ENCODE data around the gene KCNJ1. TPM values are rescaled to one million over a fixed set of nuclear protein-coding genes. Genes with fewer than 3 reads are reported as not detected.
A peak's percentile ranks its signal among the peaks of the same experiment; 100 is the strongest.

The KCNJ1 gene
- total RNA-seq, 1 experiment from 2014 or later: not detected

- H3K36me3 ChIP-seq: no peaks in the 10 kb centered on the region
- H3K27ac ChIP-seq: no peak overlapping the region
- no peaks in the 10 kb centered on the region for H3K9me3 ChIP-seq (replicated peaks)
- no peaks in the 10 kb centered on the region for H3K4me1 ChIP-seq
- H3K4me3 ChIP-seq: no peak overlapping the region
- DNase-seq: no peak
- no peaks in the 10 kb centered on the region; the same call in 1 of the 2 replicates for H3K27me3 ChIP-seq
Observed at GRCh38 chr11:128835741-128836430, 31.2 kb downstream of the KCNJ1 start.

- H3K36me3 ChIP-seq: no peaks in the 10 kb centered on the region
- no peak overlapping the region for H3K27ac ChIP-seq
- H3K9me3 ChIP-seq (replicated peaks): no peaks in the 10 kb centered on the region
- no peaks in the 10 kb centered on the region; the same call in 1 of the 2 replicates for H3K27me3 ChIP-seq
- no peaks in the 10 kb centered on the region for H3K4me1 ChIP-seq
- no peak for DNase-seq
- no peak overlapping the region for H3K4me3 ChIP-seq
Observed at GRCh38 chr11:128834157-128834556, 32.9 kb downstream of the KCNJ1 start.

- H3K36me3 ChIP-seq: no peaks in the 10 kb centered on the region
- DNase-seq: no peak
- no peaks in the 10 kb centered on the region; the same call in 1 of the 2 replicates for H3K27me3 ChIP-seq
- H3K4me1 ChIP-seq: no peaks in the 10 kb centered on the region
- H3K9me3 ChIP-seq (replicated peaks): no peaks in the 10 kb centered on the region
- H3K4me3 ChIP-seq: no peak overlapping the region
- no peak overlapping the region for H3K27ac ChIP-seq
Observed at GRCh38 chr11:128832121-128832497, 35.0 kb downstream of the KCNJ1 start.

GRCh38 chr11:128831174-128832120 lies 35.6 kb downstream of the KCNJ1 start:
- H3K9me3 ChIP-seq (replicated peaks): no peaks in the 10 kb centered on the region
- no peaks in the 10 kb centered on the region; the same call in 1 of the 2 replicates for H3K27me3 ChIP-seq
- no peaks in the 10 kb centered on the region for H3K4me1 ChIP-seq
- H3K36me3 ChIP-seq: no peaks in the 10 kb centered on the region
- H3K4me3 ChIP-seq: no peak overlapping the region
- DNase-seq: peak; percentile 51 to 84
- no peak overlapping the region for H3K27ac ChIP-seq

DNA sequence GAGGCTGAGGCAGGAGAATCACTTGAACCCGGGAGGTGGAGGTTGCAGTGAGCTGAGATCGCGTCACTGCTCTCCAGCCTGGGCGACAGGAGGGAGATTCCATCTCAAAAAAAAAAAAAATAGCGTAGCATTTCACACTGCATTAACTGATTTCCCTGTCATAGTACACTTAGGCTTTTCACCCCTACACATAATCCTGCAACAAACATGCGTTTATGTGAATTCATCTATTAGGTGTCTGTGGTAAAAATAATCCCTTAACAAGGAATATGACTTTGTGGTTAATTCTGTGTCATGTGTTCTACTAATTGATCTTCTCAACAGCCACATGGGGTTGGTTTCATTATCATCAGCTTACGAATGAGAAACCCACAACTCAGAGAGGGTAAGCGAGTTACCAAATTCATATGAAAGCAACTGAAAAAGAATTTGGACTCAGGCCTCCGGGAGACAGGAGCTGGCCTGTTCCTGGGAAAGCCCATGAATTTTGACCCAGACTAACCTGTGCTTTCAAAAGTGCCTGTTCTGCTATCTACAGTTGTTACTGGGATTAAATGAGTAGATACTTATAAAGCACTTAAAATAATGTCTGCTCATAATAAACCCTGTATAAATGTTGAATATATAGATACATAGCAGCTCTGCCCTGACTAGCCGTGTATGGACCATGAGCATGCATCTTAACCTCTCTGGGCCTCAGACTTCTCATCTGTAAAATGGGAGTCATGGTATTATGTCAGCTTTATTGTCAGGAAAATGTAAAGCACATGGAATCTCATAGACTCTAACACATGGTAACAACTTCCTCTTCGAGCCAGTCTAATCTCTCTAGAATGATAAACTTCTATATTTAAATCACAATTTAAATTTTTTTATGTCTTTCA lies 36.6 kb downstream of the KCNJ1 start:
- no peaks in the 10 kb centered on the region; the same call in 1 of the 2 replicates for H3K27me3 ChIP-seq
- H3K9me3 ChIP-seq (replicated peaks): no peaks in the 10 kb centered on the region
- H3K36me3 ChIP-seq: no peaks in the 10 kb centered on the region
- H3K27ac ChIP-seq: no peak overlapping the region
- H3K4me1 ChIP-seq: no peaks in the 10 kb centered on the region
- H3K4me3 ChIP-seq: no peak overlapping the region
- no peak for DNase-seq

- Histone ChIP-seq H3K9me3 (replicated peaks) (no peaks in the 10 kb centered on the region), H3K27me3 (no peaks in the 10 kb centered on the region; the same call in 1 of the 2 replicates), H3K27ac (no peak overlapping the region), H3K4me1 (no peaks in the 10 kb centered on the region), H3K36me3 (no peaks in the 10 kb centered on the region), H3K4me3 (no peak overlapping the region)
- no peak for DNase-seq
Observed at GRCh38 chr11:128828350-128828749, 38.7 kb downstream of the KCNJ1 start.

DNA sequence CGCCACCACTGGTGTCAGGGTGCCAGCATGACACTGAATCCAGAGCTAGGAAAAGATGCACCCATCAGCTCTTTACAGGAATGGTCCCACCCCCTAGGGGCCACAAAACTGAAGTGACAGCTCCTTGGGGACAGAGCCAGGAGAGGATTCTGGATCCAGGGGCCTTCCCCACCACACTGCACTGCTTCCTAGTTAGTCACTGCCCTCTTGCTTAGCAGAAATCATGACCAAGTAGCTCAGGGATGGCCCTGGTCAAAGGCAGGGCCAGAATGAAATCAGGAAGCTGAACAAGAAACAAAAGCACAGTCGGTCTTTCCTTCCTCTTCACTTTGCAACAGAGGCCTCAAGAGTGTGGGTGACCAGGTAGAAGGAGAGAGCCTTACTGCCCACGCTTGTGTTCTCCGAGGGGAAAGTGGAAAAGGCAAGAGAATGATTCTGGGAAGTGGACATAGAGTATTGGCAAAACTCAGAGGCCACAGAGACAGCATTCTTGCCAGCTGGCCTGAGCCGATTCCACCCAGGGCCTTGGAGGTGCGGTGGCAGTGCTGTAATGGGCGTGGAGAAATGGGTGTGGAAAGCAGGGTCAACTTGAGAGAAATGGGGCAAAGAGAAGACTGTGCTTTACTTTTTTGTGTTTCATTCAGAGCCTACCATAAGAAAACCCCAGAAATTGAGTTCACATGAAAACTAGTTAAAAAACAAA lies 39.8 kb downstream of the KCNJ1 start:
- H3K27me3 ChIP-seq: no peaks in the 10 kb centered on the region
- no peaks in the 10 kb centered on the region for H3K36me3 ChIP-seq
- DNase-seq: no peak
- H3K9me3 ChIP-seq (replicated peaks): no peaks in the 10 kb centered on the region
- H3K4me1 ChIP-seq: no peaks in the 10 kb centered on the region
- no peak overlapping the region for H3K27ac ChIP-seq
- no peak overlapping the region for H3K4me3 ChIP-seq

- H3K4me1 ChIP-seq: no peaks in the 10 kb centered on the region
- H3K27ac ChIP-seq: no peak overlapping the region
Observed at GRCh38 chr11:128825050-128825784, 41.9 kb downstream of the KCNJ1 start.

DNA sequence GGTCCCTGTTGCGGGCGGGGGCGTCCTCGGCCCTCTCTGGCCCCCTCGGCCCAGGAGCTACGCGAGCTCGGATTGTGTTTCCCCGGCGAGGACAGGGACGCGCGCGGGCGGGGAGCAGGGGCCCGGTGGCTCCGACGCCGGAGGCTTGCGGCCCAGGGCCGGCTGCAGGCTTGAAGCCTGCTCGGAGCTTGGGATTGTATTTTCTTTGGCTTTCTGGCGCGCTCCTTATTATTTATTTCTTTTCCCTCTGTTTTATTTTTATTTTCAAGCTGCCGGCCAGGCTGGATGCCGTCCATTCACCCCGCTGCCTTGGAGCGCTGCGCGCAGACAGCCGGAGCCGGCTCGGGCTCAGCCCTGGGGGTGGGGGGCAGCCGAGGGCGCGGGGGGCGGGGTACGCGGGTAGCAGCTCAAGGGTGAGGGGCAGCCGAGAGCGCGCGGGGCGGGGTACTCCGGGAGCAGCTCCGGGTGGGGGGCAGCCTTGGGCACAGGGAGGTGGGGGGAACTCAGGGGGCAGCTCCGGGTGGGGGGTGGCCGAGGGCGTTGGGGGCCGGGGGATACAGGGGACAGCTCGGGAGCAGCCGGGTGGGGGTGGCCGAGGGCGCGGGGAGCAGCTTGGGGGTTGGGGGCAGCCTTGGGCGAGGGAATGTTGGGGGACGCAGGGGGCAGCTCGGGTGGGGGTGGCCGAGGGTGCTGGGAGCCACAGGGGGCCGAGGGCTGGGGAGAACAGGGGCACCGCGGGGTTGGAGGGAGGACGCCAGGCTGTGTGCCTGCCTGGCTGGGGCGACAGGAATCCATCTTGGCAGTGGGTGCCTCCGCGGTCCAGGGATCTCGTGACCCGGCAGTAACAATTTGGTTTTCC lies 42.7 kb downstream of the KCNJ1 start:
- DNase-seq: no peak
- H3K4me1 ChIP-seq: no peaks in the 10 kb centered on the region
- no peak overlapping the region for H3K27ac ChIP-seq
- no peaks in the 10 kb centered on the region for H3K9me3 ChIP-seq (replicated peaks)
- no peaks in the 10 kb centered on the region for H3K36me3 ChIP-seq
- H3K27me3 ChIP-seq: no peaks in the 10 kb centered on the region
- H3K4me3 ChIP-seq: no peak overlapping the region

More at GRCh38 chr11:128825050-128825784, 41.9 kb downstream of the KCNJ1 start:
- H3K9me3 ChIP-seq (replicated peaks): no peaks in the 10 kb centered on the region
- no peak overlapping the region for H3K4me3 ChIP-seq
- H3K27me3 ChIP-seq: no peaks in the 10 kb centered on the region
- DNase-seq: no peak
- H3K36me3 ChIP-seq: no peaks in the 10 kb centered on the region

GRCh38 chr11:128823753-128824152 lies 43.3 kb downstream of the KCNJ1 start:
- H3K4me1 ChIP-seq: no peaks in the 10 kb centered on the region
- no peak for DNase-seq
- no peaks in the 10 kb centered on the region for H3K27me3 ChIP-seq
- H3K36me3 ChIP-seq: no peaks in the 10 kb centered on the region
- H3K9me3 ChIP-seq (replicated peaks): no peaks in the 10 kb centered on the region
- no peak overlapping the region for H3K4me3 ChIP-seq
- no peak overlapping the region for H3K27ac ChIP-seq

DNA sequence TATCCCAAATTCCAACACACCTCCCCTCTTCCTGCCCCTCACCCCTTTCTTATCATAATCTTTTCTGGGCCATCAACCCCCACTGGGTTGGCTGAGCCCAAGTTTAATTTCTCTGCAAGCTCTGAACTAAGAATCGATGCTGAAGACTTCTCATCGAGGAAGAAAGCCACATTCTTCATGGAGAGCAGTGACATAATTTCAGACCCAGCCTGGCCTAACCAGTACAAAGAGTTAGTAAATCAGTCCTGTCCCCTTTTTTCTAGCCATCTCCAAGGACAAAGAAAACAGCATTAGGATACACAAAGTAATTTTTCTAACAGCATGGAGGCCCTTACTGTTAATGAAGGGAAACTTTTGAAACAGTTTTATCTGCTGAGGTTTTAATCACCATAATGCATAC lies 45.0 kb downstream of the KCNJ1 start:
- H3K36me3 ChIP-seq: no peaks in the 10 kb centered on the region
- H3K9me3 ChIP-seq (replicated peaks): no peaks in the 10 kb centered on the region
- no peak overlapping the region for H3K4me3 ChIP-seq
- no peak overlapping the region for H3K27ac ChIP-seq
- no peak for DNase-seq
- H3K4me1 ChIP-seq: no peaks in the 10 kb centered on the region
- no peaks in the 10 kb centered on the region for H3K27me3 ChIP-seq

- no peaks in the 10 kb centered on the region for H3K36me3 ChIP-seq
- H3K4me3 ChIP-seq: no peak overlapping the region
- H3K27me3 ChIP-seq: no peaks in the 10 kb centered on the region
- H3K4me1 ChIP-seq: no peaks in the 10 kb centered on the region
- H3K27ac ChIP-seq: no peak overlapping the region
- no peaks in the 10 kb centered on the region for H3K9me3 ChIP-seq (replicated peaks)
- DNase-seq: no peak
Observed at GRCh38 chr11:128821556-128821955, 45.5 kb downstream of the KCNJ1 start.

- no peaks in the 10 kb centered on the region for H3K36me3 ChIP-seq
- H3K4me1 ChIP-seq: peaks cover 8% of the 10 kb centered on the region; the same call in 1 of the 2 replicates
- no peak for DNase-seq
- H3K27ac ChIP-seq: no peak overlapping the region
- no peaks in the 10 kb centered on the region for H3K9me3 ChIP-seq (replicated peaks)
- H3K4me3 ChIP-seq: no peak overlapping the region
- H3K27me3 ChIP-seq: no peaks in the 10 kb centered on the region
Observed at GRCh38 chr11:128819198-128819597, 47.9 kb downstream of the KCNJ1 start.

All from SJCRH30 (cell line).